HepG2 (cell line): ENCODE measurements around the gene SIGLEC10. TPM values are rescaled to one million over a fixed set of nuclear protein-coding genes. Genes with fewer than 3 reads are reported as not detected.

Source experiments
- DNMT3B ChIP-seq: conservative IDR thresholded peaks from 2 replicates; pipeline ENCODE4 v1.6.1; 2016; ENCODE audit warnings: missing biosample characterization, control low read depth
- KLF9 ChIP-seq: IDR thresholded peaks from 2 replicates; pipeline ENCODE4 v1.6.1; 2016; ENCODE audit warnings: low read depth
- NFE2 ChIP-seq: sonication (generic); formaldehyde crosslinking; IDR thresholded peaks from 2 replicates; pipeline ENCODE4 v1.4.0; 2020; ENCODE audit warnings: missing genetic modification reagents
- RXRB ChIP-seq: IDR thresholded peaks from 2 replicates; pipeline ENCODE4 v1.6.1; 2016; ENCODE audit warnings: borderline replicate concordance, missing genetic modification reagents, missing compliant biosample characterization
- ZC3H4 ChIP-seq: sonication (generic); formaldehyde crosslinking; IDR thresholded peaks from 2 replicates; pipeline ENCODE4 v1.4.0; 2020; ENCODE audit warnings: missing genetic modification reagents, borderline replicate concordance
- ZNF44 ChIP-seq: sonication (generic); formaldehyde crosslinking; IDR thresholded peaks from 2 replicates; pipeline ENCODE4 v1.5.1; 2020; ENCODE audit warnings: mild to moderate bottlenecking, missing genetic modification reagents
- ZNF616 ChIP-seq: sonication (generic); formaldehyde crosslinking; IDR thresholded peaks from 2 replicates; pipeline ENCODE4 v1.5.0; 2020; ENCODE audit warnings: low read depth, mild to moderate bottlenecking, missing genetic modification reagents
- ZNF746 ChIP-seq: sonication (generic); formaldehyde crosslinking; IDR thresholded peaks from 2 replicates; pipeline ENCODE4 v1.8.0; 2022; ENCODE audit warnings: mild to moderate bottlenecking, missing genetic modification reagents
- ZSCAN22 ChIP-seq: sonication (generic); formaldehyde crosslinking; IDR thresholded peaks from 2 replicates; pipeline ENCODE4 v1.4.0; 2020; ENCODE audit warnings: mild to moderate bottlenecking, missing genetic modification reagents
- polyA plus RNA-seq, 8 experiments: library from polyadenylated mRNA; depleted of rRNA in 3 of 8; stranded (reverse) in 7 of 8; unstranded in 1 of 8; fragments of >200 nt; fragmentation: Illumina TruSeq in 4 of 8; extraction: Trizol in 4 of 8; gene quantifications; 2 replicates each; pipeline versions ENCODE4 v1.2.1 to v1.2.3, GENCODE V29; 2011 to 2016; ENCODE audit warnings: low read depth in 4 of 8, missing spikeins in 1 of 8, mixed read lengths in 1 of 8; ENCODE audit not compliant: insufficient read depth in 1 of 8
- total RNA-seq, 5 experiments: library from RNA; depleted of rRNA; stranded (reverse); fragments of >200 nt; fragmentation: Illumina TruSeq; extraction: Trizol; gene quantifications; 2 replicates each; pipeline ENCODE4 v1.2.3, GENCODE V29; 2016; ENCODE audit warnings: low read depth in 1 of 5
- TF ChIP-seq, protein P1 (sequence below), 2 experiments: sonication (generic) in 1 of 2; formaldehyde crosslinking in 1 of 2; IDR thresholded peaks; 2 replicates each; pipeline versions ENCODE4 v1.4.0 to v1.6.1; 2016 to 2020; ENCODE audit warnings: borderline replicate concordance in 1 of 2, low read depth in 1 of 2, mild to moderate bottlenecking in 1 of 2, missing genetic modification reagents in 1 of 2
- TF ChIP-seq, protein P2 (sequence below): IDR thresholded peaks from 2 replicates; pipeline ENCODE4 v1.6.1; 2018; ENCODE audit warnings: missing genetic modification reagents, mild to moderate bottlenecking, missing compliant biosample characterization
- TF ChIP-seq, protein P3 (sequence below): sonication (generic); formaldehyde crosslinking; conservative IDR thresholded peaks from 2 replicates; pipeline ENCODE4 v1.5.0; 2020; ENCODE audit warnings: missing genetic modification reagents
- TF ChIP-seq, protein P4 (sequence below): sonication (generic); formaldehyde crosslinking; IDR thresholded peaks from 2 replicates; pipeline ENCODE4 v1.5.1; 2020; ENCODE audit warnings: mild to moderate bottlenecking, missing genetic modification reagents, borderline replicate concordance
- TF ChIP-seq, protein P5 (sequence below): sonication (generic); formaldehyde crosslinking; IDR thresholded peaks from 2 replicates; pipeline ENCODE4 v1.8.1; 2023; ENCODE audit warnings: missing genetic modification reagents, inconsistent platforms, borderline replicate concordance

The SIGLEC10 gene
- total and polyA plus RNA-seq, 2 of the 13 experiments (the other 11 are each of a cell fraction or from before 2014, with no cell fraction given): not detected

DNA sequence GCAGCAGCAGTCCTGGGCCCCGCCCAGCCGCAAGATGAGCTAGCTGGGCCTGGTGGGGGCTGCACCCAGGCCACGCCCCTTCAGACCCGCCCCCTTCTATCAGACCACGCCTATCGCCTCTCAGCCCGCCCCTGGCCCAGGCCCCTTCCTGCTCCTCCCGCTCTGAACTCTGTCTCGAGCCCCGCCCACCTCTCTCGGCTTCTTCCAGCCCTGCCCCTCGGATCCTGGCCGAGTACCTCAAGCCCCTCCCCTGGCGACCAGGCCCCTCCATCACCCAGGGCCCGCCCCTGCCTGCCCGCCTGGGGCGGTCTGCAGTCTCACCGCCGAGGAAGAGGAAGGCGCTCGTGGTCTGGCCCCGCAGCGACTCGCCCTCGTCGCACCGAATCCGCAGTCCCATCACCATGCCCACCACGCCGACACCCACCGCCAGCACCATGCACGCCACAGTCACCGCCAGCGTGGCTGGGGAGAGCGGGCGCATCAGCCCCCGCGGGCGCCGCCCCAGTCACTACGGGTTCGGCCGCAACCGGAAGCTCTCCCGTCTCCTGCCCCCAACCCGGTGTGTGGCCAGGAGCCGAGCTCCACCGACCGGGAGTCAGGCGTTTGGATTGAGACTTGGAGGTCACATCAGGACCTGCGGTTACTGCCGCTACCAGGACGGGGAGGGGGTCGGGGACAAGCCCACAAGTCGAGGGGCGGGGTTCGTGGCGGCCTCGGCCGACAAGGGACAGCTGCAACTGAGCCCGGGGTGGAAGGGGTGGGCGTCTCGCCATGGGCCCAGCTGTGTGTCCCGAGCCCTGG lies 49.7 kb downstream of the SIGLEC10 start (continued):
- TF ChIP-seq, protein P1, sequence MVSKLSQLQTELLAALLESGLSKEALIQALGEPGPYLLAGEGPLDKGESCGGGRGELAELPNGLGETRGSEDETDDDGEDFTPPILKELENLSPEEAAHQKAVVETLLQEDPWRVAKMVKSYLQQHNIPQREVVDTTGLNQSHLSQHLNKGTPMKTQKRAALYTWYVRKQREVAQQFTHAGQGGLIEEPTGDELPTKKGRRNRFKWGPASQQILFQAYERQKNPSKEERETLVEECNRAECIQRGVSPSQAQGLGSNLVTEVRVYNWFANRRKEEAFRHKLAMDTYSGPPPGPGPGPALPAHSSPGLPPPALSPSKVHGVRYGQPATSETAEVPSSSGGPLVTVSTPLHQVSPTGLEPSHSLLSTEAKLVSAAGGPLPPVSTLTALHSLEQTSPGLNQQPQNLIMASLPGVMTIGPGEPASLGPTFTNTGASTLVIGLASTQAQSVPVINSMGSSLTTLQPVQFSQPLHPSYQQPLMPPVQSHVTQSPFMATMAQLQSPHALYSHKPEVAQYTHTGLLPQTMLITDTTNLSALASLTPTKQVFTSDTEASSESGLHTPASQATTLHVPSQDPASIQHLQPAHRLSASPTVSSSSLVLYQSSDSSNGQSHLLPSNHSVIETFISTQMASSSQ (IDR thresholded peaks at IDR 0.05; ENCODE audit: low read depth): no peak
- TF ChIP-seq, protein P1 (CRISPR knock-in tag; IDR thresholded peaks at IDR 0.05; ENCODE audit: borderline replicate concordance): no peak; the same call in 1 of the 2 replicates
- TF ChIP-seq ZNF44 (CRISPR knock-in tag): no peak
- TF ChIP-seq ZNF746 (CRISPR knock-in tag): peak; percentile 62; the same call in 1 of the 2 replicates
- peak; percentile 82 for TF ChIP-seq ZNF616 (CRISPR knock-in tag)
- TF ChIP-seq NFE2 (CRISPR knock-in tag): no peak
- peak; percentile 70 for TF ChIP-seq RXRB
- no peak for TF ChIP-seq DNMT3B (CRISPR knock-in tag)
- TF ChIP-seq, protein P2, sequence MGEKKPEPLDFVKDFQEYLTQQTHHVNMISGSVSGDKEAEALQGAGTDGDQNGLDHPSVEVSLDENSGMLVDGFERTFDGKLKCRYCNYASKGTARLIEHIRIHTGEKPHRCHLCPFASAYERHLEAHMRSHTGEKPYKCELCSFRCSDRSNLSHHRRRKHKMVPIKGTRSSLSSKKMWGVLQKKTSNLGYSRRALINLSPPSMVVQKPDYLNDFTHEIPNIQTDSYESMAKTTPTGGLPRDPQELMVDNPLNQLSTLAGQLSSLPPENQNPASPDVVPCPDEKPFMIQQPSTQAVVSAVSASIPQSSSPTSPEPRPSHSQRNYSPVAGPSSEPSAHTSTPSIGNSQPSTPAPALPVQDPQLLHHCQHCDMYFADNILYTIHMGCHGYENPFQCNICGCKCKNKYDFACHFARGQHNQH: peak; percentile 51; the same call in 1 of the 2 replicates
- TF ChIP-seq, protein P3, sequence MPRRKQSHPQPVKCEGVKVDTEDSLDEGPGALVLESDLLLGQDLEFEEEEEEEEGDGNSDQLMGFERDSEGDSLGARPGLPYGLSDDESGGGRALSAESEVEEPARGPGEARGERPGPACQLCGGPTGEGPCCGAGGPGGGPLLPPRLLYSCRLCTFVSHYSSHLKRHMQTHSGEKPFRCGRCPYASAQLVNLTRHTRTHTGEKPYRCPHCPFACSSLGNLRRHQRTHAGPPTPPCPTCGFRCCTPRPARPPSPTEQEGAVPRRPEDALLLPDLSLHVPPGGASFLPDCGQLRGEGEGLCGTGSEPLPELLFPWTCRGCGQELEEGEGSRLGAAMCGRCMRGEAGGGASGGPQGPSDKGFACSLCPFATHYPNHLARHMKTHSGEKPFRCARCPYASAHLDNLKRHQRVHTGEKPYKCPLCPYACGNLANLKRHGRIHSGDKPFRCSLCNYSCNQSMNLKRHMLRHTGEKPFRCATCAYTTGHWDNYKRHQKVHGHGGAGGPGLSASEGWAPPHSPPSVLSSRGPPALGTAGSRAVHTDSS: no peak
- TF ChIP-seq, protein P4, sequence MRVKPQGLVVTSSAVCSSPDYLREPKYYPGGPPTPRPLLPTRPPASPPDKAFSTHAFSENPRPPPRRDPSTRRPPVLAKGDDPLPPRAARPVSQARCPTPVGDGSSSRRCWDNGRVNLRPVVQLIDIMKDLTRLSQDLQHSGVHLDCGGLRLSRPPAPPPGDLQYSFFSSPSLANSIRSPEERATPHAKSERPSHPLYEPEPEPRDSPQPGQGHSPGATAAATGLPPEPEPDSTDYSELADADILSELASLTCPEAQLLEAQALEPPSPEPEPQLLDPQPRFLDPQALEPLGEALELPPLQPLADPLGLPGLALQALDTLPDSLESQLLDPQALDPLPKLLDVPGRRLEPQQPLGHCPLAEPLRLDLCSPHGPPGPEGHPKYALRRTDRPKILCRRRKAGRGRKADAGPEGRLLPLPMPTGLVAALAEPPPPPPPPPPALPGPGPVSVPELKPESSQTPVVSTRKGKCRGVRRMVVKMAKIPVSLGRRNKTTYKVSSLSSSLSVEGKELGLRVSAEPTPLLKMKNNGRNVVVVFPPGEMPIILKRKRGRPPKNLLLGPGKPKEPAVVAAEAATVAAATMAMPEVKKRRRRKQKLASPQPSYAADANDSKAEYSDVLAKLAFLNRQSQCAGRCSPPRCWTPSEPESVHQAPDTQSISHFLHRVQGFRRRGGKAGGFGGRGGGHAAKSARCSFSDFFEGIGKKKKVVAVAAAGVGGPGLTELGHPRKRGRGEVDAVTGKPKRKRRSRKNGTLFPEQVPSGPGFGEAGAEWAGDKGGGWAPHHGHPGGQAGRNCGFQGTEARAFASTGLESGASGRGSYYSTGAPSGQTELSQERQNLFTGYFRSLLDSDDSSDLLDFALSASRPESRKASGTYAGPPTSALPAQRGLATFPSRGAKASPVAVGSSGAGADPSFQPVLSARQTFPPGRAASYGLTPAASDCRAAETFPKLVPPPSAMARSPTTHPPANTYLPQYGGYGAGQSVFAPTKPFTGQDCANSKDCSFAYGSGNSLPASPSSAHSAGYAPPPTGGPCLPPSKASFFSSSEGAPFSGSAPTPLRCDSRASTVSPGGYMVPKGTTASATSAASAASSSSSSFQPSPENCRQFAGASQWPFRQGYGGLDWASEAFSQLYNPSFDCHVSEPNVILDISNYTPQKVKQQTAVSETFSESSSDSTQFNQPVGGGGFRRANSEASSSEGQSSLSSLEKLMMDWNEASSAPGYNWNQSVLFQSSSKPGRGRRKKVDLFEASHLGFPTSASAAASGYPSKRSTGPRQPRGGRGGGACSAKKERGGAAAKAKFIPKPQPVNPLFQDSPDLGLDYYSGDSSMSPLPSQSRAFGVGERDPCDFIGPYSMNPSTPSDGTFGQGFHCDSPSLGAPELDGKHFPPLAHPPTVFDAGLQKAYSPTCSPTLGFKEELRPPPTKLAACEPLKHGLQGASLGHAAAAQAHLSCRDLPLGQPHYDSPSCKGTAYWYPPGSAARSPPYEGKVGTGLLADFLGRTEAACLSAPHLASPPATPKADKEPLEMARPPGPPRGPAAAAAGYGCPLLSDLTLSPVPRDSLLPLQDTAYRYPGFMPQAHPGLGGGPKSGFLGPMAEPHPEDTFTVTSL: no peak
- TF ChIP-seq ZSCAN22 (CRISPR knock-in tag): no peak
- no peak for TF ChIP-seq KLF9
- TF ChIP-seq, protein P5, sequence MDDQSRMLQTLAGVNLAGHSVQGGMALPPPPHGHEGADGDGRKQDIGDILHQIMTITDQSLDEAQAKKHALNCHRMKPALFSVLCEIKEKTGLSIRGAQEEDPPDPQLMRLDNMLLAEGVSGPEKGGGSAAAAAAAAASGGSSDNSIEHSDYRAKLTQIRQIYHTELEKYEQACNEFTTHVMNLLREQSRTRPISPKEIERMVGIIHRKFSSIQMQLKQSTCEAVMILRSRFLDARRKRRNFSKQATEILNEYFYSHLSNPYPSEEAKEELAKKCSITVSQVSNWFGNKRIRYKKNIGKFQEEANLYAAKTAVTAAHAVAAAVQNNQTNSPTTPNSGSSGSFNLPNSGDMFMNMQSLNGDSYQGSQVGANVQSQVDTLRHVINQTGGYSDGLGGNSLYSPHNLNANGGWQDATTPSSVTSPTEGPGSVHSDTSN (CRISPR knock-in tag): no peak
- TF ChIP-seq ZC3H4 (CRISPR knock-in tag): 0 out of 2 replicates have a peak, but pooled peaks have one; percentile 27
